ENCODE measurements around the gene TTC3. TPM values are rescaled to one million over a fixed set of nuclear protein-coding genes. Genes with fewer than 3 reads are reported as not detected.

TTC3 gene
- total RNA-seq, 4 donors from 2014 or later, result 97.5 to 226 (median 144) TPM

GRCh38 chr21:37146320-37147235 lies 73.5 kb downstream of the TTC3 start:
- TF ChIP-seq POLR2A (IDR thresholded peaks at IDR 0.05) (no peak), CTCF (IDR thresholded peaks at IDR 0.05) (no peak)
- no peaks in the 10 kb centered on the region for H3K27me3 ChIP-seq
- H3K27ac ChIP-seq, result no peak overlapping the region
- no peaks in the 10 kb centered on the region for H3K9me3 ChIP-seq
- no peak overlapping the region for H3K4me3 ChIP-seq
- no peak for DNase-seq
- H3K4me1 ChIP-seq, result no peaks in the 10 kb centered on the region
- H3K36me3 ChIP-seq, result peaks cover 0 to 55% (median 0%) of the 10 kb centered on the region in 3 donors

- Histone ChIP-seq H3K9me3 (no peaks in the 10 kb centered on the region), H3K4me3 (no peak overlapping the region), H3K27ac (no peak overlapping the region), H3K27me3 (no peaks in the 10 kb centered on the region), H3K36me3 (peaks cover 0 to 49% (median 0%) of the 10 kb centered on the region in 3 donors), H3K4me1 (peaks cover 0 to 10% (median 0%) of the 10 kb centered on the region in 4 donors)
- no peak for TF ChIP-seq CTCF (IDR thresholded peaks at IDR 0.05)
- no peak for TF ChIP-seq POLR2A (IDR thresholded peaks at IDR 0.05)
- no peak for DNase-seq
These were observed 76.4 kb downstream of the TTC3 start for GRCh38 chr21:37149411-37149810.

GRCh38 chr21:37153196-37153934 lies 80.3 kb downstream of the TTC3 start:
- peaks cover 0 to 16% (median 0%) of the 10 kb centered on the region in 3 donors for H3K36me3 ChIP-seq
- no peaks in the 10 kb centered on the region for H3K27me3 ChIP-seq
- peaks cover 0 to 11% (median 0%) of the 10 kb centered on the region in 4 donors for H3K4me1 ChIP-seq
- H3K4me3 ChIP-seq, result no peak overlapping the region
- peak in 1 of 3 donors; percentile 61 for DNase-seq
- H3K9me3 ChIP-seq, result no peaks in the 10 kb centered on the region
- peak overlapping the region in 3 of 4 donors; percentile 51 to 72 (median 53) for H3K27ac ChIP-seq
- TF ChIP-seq POLR2A (IDR thresholded peaks at IDR 0.05), result no peak
- TF ChIP-seq CTCF (IDR thresholded peaks at IDR 0.05), result no peak

GRCh38 chr21:37153935-37154350 lies 80.9 kb downstream of the TTC3 start:
- Histone ChIP-seq H3K27me3 (no peaks in the 10 kb centered on the region), H3K4me3 (no peak overlapping the region), H3K9me3 (no peaks in the 10 kb centered on the region), H3K36me3 (peaks cover 0 to 12% (median 0%) of the 10 kb centered on the region in 3 donors), H3K4me1 (peaks cover 0 to 11% (median 0%) of the 10 kb centered on the region in 4 donors), H3K27ac (peak overlapping the region in 3 of 4 donors; percentile 51 to 72 (median 53))
- TF ChIP-seq POLR2A (IDR thresholded peaks at IDR 0.05) (no peak), CTCF (IDR thresholded peaks at IDR 0.05) (no peak)
- DNase-seq, result peak in 2 of 3 donors; percentile 62 to 71

GRCh38 chr21:37155186-37155585 lies 82.1 kb downstream of the TTC3 start:
- Histone ChIP-seq H3K27ac (no peak overlapping the region), H3K27me3 (no peaks in the 10 kb centered on the region)

More at GRCh38 chr21:37155186-37155585, 82.1 kb downstream of the TTC3 start:
- TF ChIP-seq CTCF (IDR thresholded peaks at IDR 0.05), result peak in 1 of 6 experiments; percentile 7
- no peak for TF ChIP-seq POLR2A (IDR thresholded peaks at IDR 0.05)
- H3K4me3 ChIP-seq, result no peak overlapping the region
- H3K9me3 ChIP-seq, result no peaks in the 10 kb centered on the region
- peaks cover 0 to 11% (median 0%) of the 10 kb centered on the region in 4 donors for H3K4me1 ChIP-seq
- H3K36me3 ChIP-seq, result no peaks in the 10 kb centered on the region
- no peak for DNase-seq
